Activated CD4-positive, CD25-positive, alpha-beta regulatory T cell treated with anti-CD3 and anti-CD28 coated beads, Interleukin-2, amount 50 U/mL, for 72 hours (primary cell): Measurements from ENCODE around the gene TAF1D.
"Not testable (repeated sequence)": the region's sequence is repeated elsewhere in the genome, so short reads cannot be mapped to it uniquely, and the experiment has no call there.

ENCODE experiments used
- DNase-seq: peaks from one replicate; pipeline ENCODE4 v3.0.0; 2021

The TAF1D gene

GRCh38 chr11:93746101-93746500 lies 4.8 kb upstream of the TAF1D start:
- DNase-seq, result no peak

- DNase-seq, result not testable (repeated sequence)
Observed at GRCh38 chr11:93745005-93745755, 3.9 kb upstream of the TAF1D start.

GRCh38 chr11:93744669-93745004 lies 3.3 kb upstream of the TAF1D start:
- no peak for DNase-seq

GRCh38 chr11:93743291-93743690 lies 2.0 kb upstream of the TAF1D start:
- no peak for DNase-seq

GRCh38 chr11:93741882-93742226 lies 559 bp upstream of the TAF1D start:
- no peak for DNase-seq

- DNase-seq, result peak; percentile 63
Observed at GRCh38 chr11:93740730-93741093, 583 bp downstream of the TAF1D start.

- DNase-seq, result no peak
Observed at GRCh38 chr11:93740031-93740729, 1.1 kb downstream of the TAF1D start.

GRCh38 chr11:93738647-93739081 lies 2.6 kb downstream of the TAF1D start:
- no peak for DNase-seq

GRCh38 chr11:93737904-93738612 lies 3.2 kb downstream of the TAF1D start:
- no peak for DNase-seq

GRCh38 chr11:93736129-93736528 lies 5.2 kb downstream of the TAF1D start:
- DNase-seq, result no peak

GRCh38 chr11:93735627-93736026 lies 5.7 kb downstream of the TAF1D start:
- no peak for DNase-seq

GRCh38 chr11:93734427-93735222 lies 6.7 kb downstream of the TAF1D start:
- DNase-seq, result no peak

- no peak for DNase-seq
Observed at GRCh38 chr11:93733474-93733873, 7.8 kb downstream of the TAF1D start.

- no peak for DNase-seq
Observed at GRCh38 chr11:93732237-93732892, 8.9 kb downstream of the TAF1D start.

- DNase-seq, result no peak
Observed at GRCh38 chr11:93730108-93731107, 10.9 kb downstream of the TAF1D start.

GRCh38 chr11:93729129-93729616 lies 12.1 kb downstream of the TAF1D start:
- DNase-seq, result no peak

GRCh38 chr11:93728792-93729128 lies 12.5 kb downstream of the TAF1D start:
- DNase-seq, result no peak

GRCh38 chr11:93727985-93728791 lies 13.1 kb downstream of the TAF1D start:
- DNase-seq, result no peak

GRCh38 chr11:93724089-93724488 lies 17.2 kb downstream of the TAF1D start:
- no peak for DNase-seq

- no peak for DNase-seq
Observed at GRCh38 chr11:93720522-93720921, 20.8 kb downstream of the TAF1D start.
